BLaER1 (cell line): ENCODE data around the gene HNRNPLL.

Experiments used
- H3K27ac ChIP-seq: shearing (Covaris generic); formaldehyde crosslinking; 2 replicates; pipeline ENCODE4 v1.8.1; 2022
- H3K27me3 ChIP-seq: shearing (Covaris generic); formaldehyde crosslinking; 2 replicates; pipeline ENCODE4 v1.8.1; 2022
- H3K36me3 ChIP-seq: shearing (Covaris generic); formaldehyde crosslinking; 2 replicates; pipeline ENCODE4 v1.8.1; 2022
- H3K4me1 ChIP-seq: shearing (Covaris generic); formaldehyde crosslinking; 2 replicates; pipeline ENCODE4 v1.8.1; 2022
- H3K4me2 ChIP-seq: shearing (Covaris generic); formaldehyde crosslinking; 2 replicates; pipeline ENCODE4 v1.8.1; 2022
- H3K4me3 ChIP-seq: shearing (Covaris generic); formaldehyde crosslinking; 2 replicates; pipeline ENCODE4 v1.8.1; 2022
- H3K9ac ChIP-seq: shearing (Covaris generic); formaldehyde crosslinking; 2 replicates; pipeline ENCODE4 v1.8.1; 2022
- H3K9me3 ChIP-seq: shearing (Covaris generic); formaldehyde crosslinking; 2 replicates; pipeline ENCODE4 v1.8.1; 2022
- H4K20me1 ChIP-seq: shearing (Covaris generic); formaldehyde crosslinking; 2 replicates; pipeline ENCODE4 v1.8.1; 2022
- Cebpa-rat ChIP-seq: shearing (Covaris generic); IDR thresholded peaks from 2 replicates; pipeline ENCODE4 v1.8.1; 2022

HNRNPLL gene

GRCh38 chr2:38512211-38512610, 90.5 kb downstream of the HNRNPLL start:
- TF ChIP-seq Cebpa-rat, result no peak
- Histone ChIP-seq H3K4me3 (no peak overlapping the region), H3K9me3 (no peaks in the 10 kb centered on the region), H3K4me1 (peaks cover 10% of the 10 kb centered on the region), H3K4me2 (no peak overlapping the region), H3K36me3 (no peaks in the 10 kb centered on the region), H3K27me3 (no peaks in the 10 kb centered on the region), H3K9ac (no peak overlapping the region), H4K20me1 (no peaks in the 10 kb centered on the region), H3K27ac (no peak overlapping the region)
